Activated CD4-positive, alpha-beta T cell treated with anti-CD3 and anti-CD28 coated beads, Interleukin-10, Interleukin-2, amounts not matched to agents 100 ng/mL and 50 ng/mL, durations not matched to agents 16 hours and 8 hours (primary cell): ENCODE measurements around the gene PPP2R2D.
"Not testable (repeated sequence)": the region's sequence is repeated elsewhere in the genome, so short reads cannot be mapped to it uniquely, and the experiment has no call there.

Experiments
- DNase-seq: peaks from one replicate; pipeline ENCODE4 v3.0.0-alpha.2; 2020

The PPP2R2D gene

GRCh38 chr10:131930150-131930549 lies 29.3 kb downstream of the PPP2R2D start:
- no peak for DNase-seq

DNA sequence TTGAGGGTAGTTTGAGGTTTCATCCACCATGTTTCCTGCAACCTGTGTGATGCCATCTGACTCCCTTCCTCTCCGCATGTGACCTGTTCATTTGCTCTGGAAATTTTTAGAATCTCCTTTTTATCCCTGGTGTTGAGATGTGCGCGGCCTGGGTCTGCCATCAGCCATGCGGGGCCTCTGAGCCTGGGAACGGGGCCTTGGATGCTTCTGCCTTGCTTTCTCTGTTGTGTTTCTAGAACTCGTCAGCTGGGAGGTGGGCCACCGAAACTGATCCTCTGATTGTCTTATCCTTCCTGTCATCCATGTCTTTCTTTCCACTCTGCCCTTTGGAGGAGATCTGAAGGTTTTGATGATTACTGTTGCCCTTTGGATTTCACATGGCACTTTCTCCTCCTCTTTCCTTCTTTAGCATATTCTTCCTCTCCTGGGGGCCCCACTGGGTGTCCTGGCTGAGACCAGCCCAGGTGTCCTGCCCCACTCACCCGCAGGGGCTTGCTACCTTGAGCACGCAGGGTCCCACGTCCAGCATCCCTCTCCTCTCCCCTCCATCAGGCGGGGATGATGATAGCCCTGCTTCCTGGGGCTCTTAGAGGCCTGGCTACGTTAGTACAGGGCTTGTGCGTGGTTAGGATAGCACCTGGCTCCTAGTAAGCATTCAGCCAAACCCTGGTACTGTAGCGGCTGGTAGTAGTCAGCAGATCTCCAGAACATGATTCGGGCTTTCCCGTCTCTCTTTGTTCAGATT lies 29.9 kb downstream of the PPP2R2D start:
- DNase-seq, result no peak

- DNase-seq, result no peak
These were observed 31.2 kb downstream of the PPP2R2D start for GRCh38 chr10:131931981-131932380.

DNA sequence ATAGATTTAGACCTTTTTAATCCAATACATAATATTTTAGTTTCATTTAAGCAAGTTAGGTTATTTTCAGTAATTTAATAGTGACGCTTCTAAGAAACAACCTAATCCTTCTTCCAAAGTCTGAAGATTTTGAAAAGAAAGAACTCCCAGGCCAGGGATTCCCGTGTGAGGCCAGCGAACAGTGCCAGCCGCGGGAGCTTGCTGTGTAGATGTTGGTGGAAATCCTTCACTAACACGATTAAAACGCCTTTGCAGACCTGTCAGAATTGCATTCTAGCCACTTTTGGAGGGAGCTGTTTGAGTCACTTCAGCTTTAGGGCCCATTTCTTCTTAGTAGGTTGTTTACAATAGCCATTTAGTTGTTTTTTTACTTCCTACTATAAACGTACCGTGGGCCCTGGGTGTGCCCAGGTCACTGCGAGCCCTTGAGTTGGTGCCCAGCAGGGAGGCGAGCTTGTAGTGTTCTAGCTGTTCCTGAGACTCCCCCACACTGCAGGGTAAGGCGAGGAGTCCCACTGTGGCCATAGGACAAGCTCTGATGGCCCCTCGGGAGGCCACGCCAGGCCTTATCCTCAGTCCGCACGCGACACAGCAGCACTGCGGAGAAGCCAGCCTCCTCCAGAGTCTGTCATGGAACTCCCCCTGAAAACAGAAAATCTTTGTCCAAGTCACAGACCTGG lies 32.3 kb downstream of the PPP2R2D start:
- DNase-seq, result no peak

GRCh38 chr10:131933696-131934086 lies 32.9 kb downstream of the PPP2R2D start:
- DNase-seq, result no peak

GRCh38 chr10:131934769-131935168 lies 34.0 kb downstream of the PPP2R2D start:
- no peak for DNase-seq

GRCh38 chr10:131935260-131935659 lies 34.5 kb downstream of the PPP2R2D start:
- no peak for DNase-seq

- DNase-seq, result no peak
These were observed 35.5 kb downstream of the PPP2R2D start for GRCh38 chr10:131936294-131936693.

- DNase-seq, result no peak
These were observed 35.9 kb downstream of the PPP2R2D start for GRCh38 chr10:131936736-131937135.

GRCh38 chr10:131937836-131938235 lies 37.0 kb downstream of the PPP2R2D start:
- DNase-seq, result no peak

- no peak for DNase-seq
These were observed 37.9 kb downstream of the PPP2R2D start for GRCh38 chr10:131938681-131939080.

GRCh38 chr10:131942455-131942854 lies 41.6 kb downstream of the PPP2R2D start:
- no peak for DNase-seq

GRCh38 chr10:131943021-131943814 lies 42.4 kb downstream of the PPP2R2D start:
- no peak for DNase-seq

GRCh38 chr10:131944412-131944811 lies 43.6 kb downstream of the PPP2R2D start:
- DNase-seq, result no peak

DNA sequence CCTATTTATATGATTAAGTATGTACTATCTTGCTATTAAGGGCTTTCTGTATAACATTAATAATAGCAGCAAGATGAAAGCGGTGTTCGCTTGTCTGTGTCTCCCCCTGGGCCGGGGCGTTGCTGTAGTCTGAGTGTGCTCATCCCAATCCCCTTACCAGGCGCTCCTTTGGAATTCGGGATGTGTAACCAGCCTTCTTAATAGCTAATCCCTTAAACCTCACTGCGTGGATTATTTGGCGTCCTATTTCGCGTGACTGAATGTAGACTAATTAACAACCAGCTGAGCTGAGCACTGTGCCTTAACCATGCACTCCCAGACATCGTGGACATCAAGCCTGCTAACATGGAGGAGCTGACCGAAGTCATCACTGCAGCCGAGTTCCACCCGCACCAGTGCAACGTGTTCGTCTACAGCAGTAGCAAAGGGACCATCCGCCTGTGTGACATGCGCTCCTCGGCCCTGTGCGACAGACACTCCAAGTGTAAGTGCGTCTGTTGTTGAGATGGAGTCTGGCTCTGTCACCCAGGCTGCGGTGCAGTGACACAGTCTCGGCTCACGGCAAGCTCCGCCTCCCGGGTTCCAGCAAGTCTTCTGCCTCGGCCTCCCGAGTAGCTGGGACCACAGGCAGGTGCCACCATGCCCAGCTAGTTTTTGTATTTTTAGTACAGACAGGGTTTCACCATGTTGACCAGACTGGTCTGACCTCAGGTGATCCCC lies 44.3 kb downstream of the PPP2R2D start:
- DNase-seq, result no peak

DNA sequence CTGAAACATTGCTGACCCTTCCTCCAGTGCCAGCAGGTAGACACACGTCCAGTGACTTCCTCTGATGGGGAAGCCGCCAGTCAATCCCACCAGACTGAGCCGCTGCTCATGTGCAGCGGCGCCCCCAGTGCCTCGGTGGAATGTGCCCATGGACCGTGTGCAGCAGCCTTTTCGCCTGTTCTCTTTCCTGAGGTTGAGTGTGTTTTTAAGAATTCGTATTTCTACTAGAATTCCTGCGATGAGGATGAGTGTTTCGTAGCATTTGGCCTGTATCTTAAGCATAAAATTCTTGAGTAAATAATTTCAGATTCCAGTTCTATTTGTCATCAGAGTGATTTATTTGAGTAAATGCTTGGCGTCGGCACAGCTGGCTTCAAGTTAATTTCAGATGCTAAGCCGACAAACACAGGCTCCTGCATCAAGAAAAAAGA lies 45.5 kb downstream of the PPP2R2D start:
- DNase-seq, result no peak

DNA sequence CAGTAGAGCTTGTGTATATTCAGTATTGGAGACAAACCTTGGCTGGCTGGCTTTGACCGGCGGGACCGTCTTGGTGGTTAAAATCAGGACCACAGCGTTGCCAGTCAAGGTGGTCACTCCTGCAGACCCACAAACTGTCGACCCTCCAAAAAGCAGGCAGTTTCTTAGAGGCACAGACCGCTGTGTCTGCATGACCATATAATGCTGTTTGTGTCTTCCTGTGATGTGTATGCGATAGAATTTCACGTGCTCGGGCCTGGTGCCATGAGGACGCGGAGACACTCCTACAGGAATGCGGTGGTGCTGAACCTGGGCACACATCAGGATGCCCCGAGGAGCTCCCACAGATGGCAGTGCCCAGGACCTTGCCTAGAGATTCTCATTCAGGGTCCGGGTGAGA lies 46.1 kb downstream of the PPP2R2D start:
- DNase-seq, result no peak

- no peak for DNase-seq
These were observed 47.0 kb downstream of the PPP2R2D start for GRCh38 chr10:131947631-131948347.

GRCh38 chr10:131948501-131948900 lies 47.7 kb downstream of the PPP2R2D start:
- no peak for DNase-seq

- no peak for DNase-seq
These were observed 48.4 kb downstream of the PPP2R2D start for GRCh38 chr10:131949041-131949862.

DNA sequence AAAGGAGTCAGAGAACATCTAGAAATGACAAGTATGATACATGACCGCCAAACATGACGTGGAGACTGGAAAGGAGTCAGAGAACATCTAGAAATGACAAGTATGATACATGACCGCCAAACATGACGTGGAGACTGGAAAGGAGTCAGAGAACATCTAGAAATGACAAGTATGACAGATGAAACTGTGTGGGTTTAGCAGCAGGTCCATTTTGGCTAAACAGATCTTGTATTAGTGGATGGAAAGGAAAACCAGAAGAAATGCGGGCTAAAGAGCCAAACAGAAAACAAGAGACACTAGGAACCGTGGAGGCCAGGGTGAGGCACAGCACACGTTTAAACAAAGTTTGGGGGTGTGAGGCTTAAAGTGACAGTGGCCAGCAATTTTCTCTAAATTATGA lies 49.1 kb downstream of the PPP2R2D start:
- not testable (repeated sequence) for DNase-seq
